Right lobe of liver (tissue), 6 donors: ENCODE data around the gene TNKS2. TPM values are rescaled to one million over a fixed set of nuclear protein-coding genes. Genes with fewer than 3 reads are reported as not detected.

Experiments used
- ATAC-seq, 4 donors: fragments of 200-7000 bp; cut with Tn5 transposase; one replicate each; pipeline ENCODE4 v1.9.1; 2020; ENCODE audit warnings: mild to moderate bottlenecking in 4 of 4, moderate library complexity in 4 of 4
- DNase-seq, 3 donors: peaks; one replicate each; pipeline ENCODE4 v3.0.0-alpha.2; 2020
- H3K27ac ChIP-seq, 3 donors: fragments of 200-600 bp; one replicate each; pipeline ENCODE4 v1.8.0; 2022
- H3K27me3 ChIP-seq, 2 donors: fragments of 200-600 bp; one replicate each; pipeline ENCODE4 v1.8.0; 2022
- H3K36me3 ChIP-seq, 4 donors: fragments of 200-600 bp; sonication (generic) in 1 of 4; one replicate each; pipeline versions ENCODE4 v1.5.1 to v1.8.0; 2017 to 2022; ENCODE audit warnings: control low read depth in 1 of 4
- H3K4me1 ChIP-seq, 4 donors: fragments of 200-600 bp; sonication (generic) in 1 of 4; one replicate each; pipeline versions ENCODE4 v1.5.1 to v1.8.0; 2017 to 2022; ENCODE audit warnings: control low read depth in 1 of 4
- H3K4me3 ChIP-seq, 3 donors: fragments of 200-600 bp; one replicate each; pipeline ENCODE4 v1.8.0; 2022
- H3K9me3 ChIP-seq, 4 donors: fragments of 200-600 bp; sonication (generic) in 1 of 4; one replicate each; pipeline versions ENCODE4 v1.5.1 to v1.8.0; 2017 to 2022; ENCODE audit warnings: control low read depth in 1 of 4
- CTCF ChIP-seq, 4 donors: fragments of 200-600 bp in 3 of 4; fragments of 450-650 bp in 1 of 4; IDR thresholded peaks; one replicate each; pipeline versions ENCODE4 v1.5.1 to v1.8.0; 2016 to 2022; ENCODE audit warnings: antibody characterized with exemption in 4 of 4, mild to moderate bottlenecking in 2 of 4
- POLR2A ChIP-seq: fragments of 450-650 bp; IDR thresholded peaks from one replicate; pipeline ENCODE4 v1.6.1; 2017; ENCODE audit warnings: antibody characterized with exemption, mild to moderate bottlenecking
- WGBS: methylation state at CpG from one replicate; pipeline ENCODE4 v1.1.6; 2018; ENCODE audit warnings: low coverage, low lambda C conversion rate; ENCODE audit not compliant: insufficient coverage; ENCODE audit errors: missing lambda C conversion rate; 5-methylcytosine and 5-hydroxymethylcytosine counted together
- intact Hi-C, 2 donors: fragments of 100-400 bp; cut with DNase I; formaldehyde crosslinking; loops; one replicate each; pipeline versions ENCODE4 v1.11.2 to v1.14.1; 2022
- total RNA-seq, 6 experiments: library from RNA; depleted of rRNA in 2 of 6; stranded (reverse); fragments of >200 nt in 2 of 6; fragmentation: NEBNext Ultra II Directional in 3 of 6; extraction: Animal tissue kit (Norgen Biotek cat#: 25700) in 3 of 6; gene quantifications; one replicate each; pipeline versions ENCODE4 v1.1.0 to v1.2.4, GENCODE V29; 2016 to 2023
- donor health status: DM: no; HTN: yes; CAD: no.
- donor health status: DM: no; HTN: no; CAD: no.
- donor health status: DM: no; HTN: no; CAD: no.
- donor health status: DM: no; HTN: yes; CAD: no.
- donor health status: DM: no; HTN: yes; CAD: no.

Gene TNKS2
- total RNA-seq, 6 experiments from 2014 or later, result 11.5 to 16.6 (median 15.1) TPM

GRCh38 chr10:91761721-91762120, 36.5 kb upstream of the TNKS2 start:
- ATAC-seq, result no peak
- 39% methylated on average over 1 of the region's 1 CpG for WGBS

GRCh38 chr10:91762878-91763277, 35.3 kb upstream of the TNKS2 start:
- Histone ChIP-seq H3K27me3 (no peaks in the 10 kb centered on the region), H3K36me3 (no peaks in the 10 kb centered on the region), H3K27ac (no peak overlapping the region), H3K4me3 (no peak overlapping the region), H3K9me3 (no peaks in the 10 kb centered on the region), H3K4me1 (no peaks in the 10 kb centered on the region)
- ATAC-seq (no peak), DNase-seq (no peak)
- WGBS, result 35% methylated on average over 1 of the region's 1 CpG
- TF ChIP-seq POLR2A (no peak), CTCF (IDR thresholded peaks at IDR 0.05) (no peak)
- intact Hi-C loops, result no loop called here

More at GRCh38 chr10:91761721-91762120, 36.5 kb upstream of the TNKS2 start:
- intact Hi-C loops, result no loop called here
- no peak for DNase-seq
- Histone ChIP-seq H3K27ac (no peak overlapping the region), H3K36me3 (no peaks in the 10 kb centered on the region), H3K4me1 (no peaks in the 10 kb centered on the region), H3K4me3 (no peak overlapping the region), H3K27me3 (no peaks in the 10 kb centered on the region), H3K9me3 (no peaks in the 10 kb centered on the region)
- TF ChIP-seq POLR2A, result no peak
- TF ChIP-seq CTCF (IDR thresholded peaks at IDR 0.05), result no peak

GRCh38 chr10:91766676-91767075, 31.6 kb upstream of the TNKS2 start:
- Histone ChIP-seq H3K27ac (no peak overlapping the region), H3K4me3 (no peak overlapping the region), H3K4me1 (no peaks in the 10 kb centered on the region), H3K36me3 (no peaks in the 10 kb centered on the region), H3K27me3 (no peaks in the 10 kb centered on the region), H3K9me3 (no peaks in the 10 kb centered on the region)
- 69% methylated on average over 4 of the region's 7 CpGs for WGBS
- intact Hi-C loops, result no loop called here
- TF ChIP-seq POLR2A, result no peak
- TF ChIP-seq CTCF (IDR thresholded peaks at IDR 0.05), result no peak
- no peak for ATAC-seq
- no peak for DNase-seq

- no peak overlapping the region for H3K27ac ChIP-seq
- no peaks in the 10 kb centered on the region for H3K4me1 ChIP-seq
- H3K27me3 ChIP-seq, result no peaks in the 10 kb centered on the region
- H3K9me3 ChIP-seq, result no peaks in the 10 kb centered on the region
- WGBS, result 65% methylated on average over 3 of the region's 3 CpGs
- no peak overlapping the region for H3K4me3 ChIP-seq
- intact Hi-C loops, result no loop called here
- ATAC-seq (no peak), DNase-seq (no peak)
- H3K36me3 ChIP-seq, result no peaks in the 10 kb centered on the region
- TF ChIP-seq POLR2A (no peak), CTCF (IDR thresholded peaks at IDR 0.05) (no peak)
Measured at GRCh38 chr10:91768123-91768522, 30.1 kb upstream of the TNKS2 start.

- H3K4me3 ChIP-seq, result no peak overlapping the region
- no peaks in the 10 kb centered on the region for H3K4me1 ChIP-seq
- intact Hi-C loops, result no loop called here
- H3K27me3 ChIP-seq, result no peaks in the 10 kb centered on the region
- DNase-seq, result no peak
- 27% methylated on average over 1 of the region's 1 CpG for WGBS
- no peak overlapping the region for H3K27ac ChIP-seq
- H3K9me3 ChIP-seq, result no peaks in the 10 kb centered on the region
- H3K36me3 ChIP-seq, result no peaks in the 10 kb centered on the region
- ATAC-seq, result no peak
- no peak for TF ChIP-seq CTCF (IDR thresholded peaks at IDR 0.05)
Measured at GRCh38 chr10:91771907-91772306, 26.3 kb upstream of the TNKS2 start.
